GM12878 (cell line): Measurements from ENCODE around the gene TPRN.

Experiments used
- CEBPB ChIP-seq, 2 experiments: fragments of 150-350 bp in 1 of 2; IDR thresholded peaks; 2 replicates each; pipeline ENCODE4 v1.6.1; 2012 to 2014; ENCODE audit warnings: low read depth in 2 of 2, low read length in 2 of 2, borderline replicate concordance in 1 of 2, inconsistent platforms in 1 of 2
- EP300 ChIP-seq, 2 experiments: fragments of 150-350 bp in 1 of 2; IDR thresholded peaks; 2 replicates each; pipeline ENCODE4 v1.6.1; 2011 to 2012; ENCODE audit warnings: low read depth in 2 of 2, low read length in 2 of 2, borderline replicate concordance in 1 of 2, improper control_type of control experiment in 1 of 2, inconsistent platforms in 1 of 2; ENCODE audit not compliant: control insufficient read depth in 1 of 2
- EZH2 ChIP-seq: IDR thresholded peaks from 2 replicates; pipeline ENCODE4 v1.6.1; 2012; ENCODE audit warnings: low read depth, mild to moderate bottlenecking, control low read depth, inconsistent platforms, low read length, borderline replicate concordance; ENCODE audit not compliant: control insufficient read depth
- HDAC2 ChIP-seq: fragments of 200-600 bp; sonication (generic); IDR thresholded peaks from 2 replicates; pipeline ENCODE4 v1.6.1; 2017
- MAX ChIP-seq: IDR thresholded peaks from 2 replicates; pipeline ENCODE4 v1.6.1; 2012; ENCODE audit warnings: low read depth, low read length, improper control_type of control experiment
- MXI1 ChIP-seq: fragments of 150-350 bp; IDR thresholded peaks from 2 replicates; pipeline ENCODE4 v1.6.1; 2011; ENCODE audit warnings: low read depth, mild to moderate bottlenecking, inconsistent platforms, low read length, improper control_type of control experiment
- MYC ChIP-seq: IDR thresholded peaks from 2 replicates; pipeline ENCODE4 v1.6.1; 2011; ENCODE audit warnings: mild to moderate bottlenecking, low read length, moderate library complexity, inconsistent platforms; ENCODE audit not compliant: insufficient read depth, insufficient replicate concordance, insufficient read length, severe bottlenecking
- PBX3 ChIP-seq: IDR thresholded peaks from 2 replicates; pipeline ENCODE4 v1.6.1; 2011; ENCODE audit warnings: mild to moderate bottlenecking, low read depth, low read length, moderate library complexity; ENCODE audit not compliant: insufficient replicate concordance
- POLR2AphosphoS5 ChIP-seq: IDR thresholded peaks from 2 replicates; pipeline ENCODE4 v1.6.1; 2011; ENCODE audit warnings: mild to moderate bottlenecking, low read length, inconsistent platforms
- RCOR1 ChIP-seq: conservative IDR thresholded peaks from 2 replicates; pipeline ENCODE4 v1.6.1; 2012; ENCODE audit warnings: low read depth, low read length, improper control_type of control experiment
- SUZ12 ChIP-seq: fragments of 200-600 bp; sonication (generic); IDR thresholded peaks from one replicate; pipeline ENCODE4 v1.6.1; 2018; ENCODE audit warnings: antibody characterized with exemption, mild to moderate bottlenecking; ENCODE audit not compliant: unreplicated experiment
- TAF1 ChIP-seq: IDR thresholded peaks from 2 replicates; pipeline ENCODE4 v1.6.1; 2011; ENCODE audit warnings: mild to moderate bottlenecking, low read depth, low read length, borderline replicate concordance
- TF ChIP-seq, protein P1 (sequence below), 3 experiments: IDR thresholded peaks in 2 of 3; conservative IDR thresholded peaks in 1 of 3; 2 replicates each; pipeline ENCODE4 v1.5.1; 2011; ENCODE audit warnings: low read depth in 3 of 3, low read length in 3 of 3, mild to moderate bottlenecking in 3 of 3, control low read depth in 2 of 3, moderate library complexity in 2 of 3, inconsistent platforms in 1 of 3, mixed read lengths in 1 of 3; ENCODE audit not compliant: control insufficient read depth in 2 of 3, insufficient read depth in 1 of 3; ENCODE audit errors: extremely low read depth in 1 of 3
- TF ChIP-seq, protein P2 (sequence below): fragments of 450-650 bp; formaldehyde crosslinking; IDR thresholded peaks from 2 replicates; pipeline ENCODE4 v1.5.0; 2022; ENCODE audit warnings: mild to moderate bottlenecking, missing genetic modification characterization

DNA sequence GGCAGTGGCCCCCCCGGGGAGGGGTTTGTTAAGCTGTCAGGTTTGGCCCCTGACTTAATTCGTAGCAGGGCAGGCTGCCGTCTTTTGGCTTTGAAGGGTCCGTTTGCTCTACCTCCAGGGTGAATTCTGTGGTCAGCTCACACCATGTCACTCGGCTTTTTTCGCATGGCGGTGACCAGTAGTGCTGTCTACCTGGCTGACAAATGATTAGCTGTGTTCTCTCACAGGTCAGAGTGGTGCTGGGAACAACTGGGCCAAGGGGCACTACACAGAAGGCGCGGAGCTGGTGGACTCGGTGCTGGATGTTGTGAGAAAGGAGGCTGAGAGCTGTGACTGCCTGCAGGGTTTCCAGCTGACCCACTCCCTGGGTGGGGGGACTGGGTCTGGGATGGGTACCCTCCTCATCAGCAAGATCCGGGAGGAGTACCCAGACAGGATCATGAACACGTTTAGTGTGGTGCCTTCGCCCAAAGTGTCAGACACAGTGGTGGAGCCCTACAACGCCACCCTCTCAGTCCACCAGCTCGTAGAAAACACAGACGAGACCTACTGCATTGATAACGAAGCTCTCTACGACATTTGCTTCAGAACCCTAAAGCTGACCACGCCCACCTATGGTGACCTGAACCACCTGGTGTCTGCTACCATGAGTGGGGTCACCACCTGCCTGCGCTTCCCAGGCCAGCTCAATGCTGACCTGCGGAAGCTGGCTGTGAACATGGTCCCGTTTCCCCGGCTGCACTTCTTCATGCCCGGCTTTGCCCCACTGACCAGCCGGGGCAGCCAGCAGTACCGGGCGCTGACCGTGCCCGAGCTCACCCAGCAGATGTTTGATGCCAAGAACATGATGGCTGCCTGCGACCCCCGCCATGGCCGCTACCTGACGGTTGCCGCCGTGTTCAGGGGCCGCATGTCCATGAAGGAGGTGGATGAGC is 42.0 kb upstream of the TPRN start:
- TF ChIP-seq POLR2AphosphoS5 (no peak), TAF1 (no peak), MAX (no peak), SUZ12 (no peak), EZH2 (no peak), MYC (no peak), PBX3 (no peak), EP300 (IDR thresholded peaks at IDR 0.05; ENCODE audit: borderline replicate concordance in 1 of 2, control insufficient read depth in 1 of 2, low read depth in 2 of 2, low read length in 2 of 2) (no peak), MXI1 (no peak), CEBPB (IDR thresholded peaks at IDR 0.05; ENCODE audit: borderline replicate concordance in 1 of 2, low read depth in 2 of 2, low read length in 2 of 2) (no peak), HDAC2 (no peak), RCOR1 (no peak)
- TF ChIP-seq, protein P1, sequence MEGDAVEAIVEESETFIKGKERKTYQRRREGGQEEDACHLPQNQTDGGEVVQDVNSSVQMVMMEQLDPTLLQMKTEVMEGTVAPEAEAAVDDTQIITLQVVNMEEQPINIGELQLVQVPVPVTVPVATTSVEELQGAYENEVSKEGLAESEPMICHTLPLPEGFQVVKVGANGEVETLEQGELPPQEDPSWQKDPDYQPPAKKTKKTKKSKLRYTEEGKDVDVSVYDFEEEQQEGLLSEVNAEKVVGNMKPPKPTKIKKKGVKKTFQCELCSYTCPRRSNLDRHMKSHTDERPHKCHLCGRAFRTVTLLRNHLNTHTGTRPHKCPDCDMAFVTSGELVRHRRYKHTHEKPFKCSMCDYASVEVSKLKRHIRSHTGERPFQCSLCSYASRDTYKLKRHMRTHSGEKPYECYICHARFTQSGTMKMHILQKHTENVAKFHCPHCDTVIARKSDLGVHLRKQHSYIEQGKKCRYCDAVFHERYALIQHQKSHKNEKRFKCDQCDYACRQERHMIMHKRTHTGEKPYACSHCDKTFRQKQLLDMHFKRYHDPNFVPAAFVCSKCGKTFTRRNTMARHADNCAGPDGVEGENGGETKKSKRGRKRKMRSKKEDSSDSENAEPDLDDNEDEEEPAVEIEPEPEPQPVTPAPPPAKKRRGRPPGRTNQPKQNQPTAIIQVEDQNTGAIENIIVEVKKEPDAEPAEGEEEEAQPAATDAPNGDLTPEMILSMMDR (IDR thresholded peaks at IDR 0.05 in 2 of 3, conservative IDR thresholded peaks at IDR 0.05 in 1 of 3; ENCODE audit: control insufficient read depth in 2 of 3, extremely low read depth in 1 of 3, insufficient read depth in 1 of 3, low read depth in 3 of 3, low read length in 3 of 3): no peak
- TF ChIP-seq, protein P2, sequence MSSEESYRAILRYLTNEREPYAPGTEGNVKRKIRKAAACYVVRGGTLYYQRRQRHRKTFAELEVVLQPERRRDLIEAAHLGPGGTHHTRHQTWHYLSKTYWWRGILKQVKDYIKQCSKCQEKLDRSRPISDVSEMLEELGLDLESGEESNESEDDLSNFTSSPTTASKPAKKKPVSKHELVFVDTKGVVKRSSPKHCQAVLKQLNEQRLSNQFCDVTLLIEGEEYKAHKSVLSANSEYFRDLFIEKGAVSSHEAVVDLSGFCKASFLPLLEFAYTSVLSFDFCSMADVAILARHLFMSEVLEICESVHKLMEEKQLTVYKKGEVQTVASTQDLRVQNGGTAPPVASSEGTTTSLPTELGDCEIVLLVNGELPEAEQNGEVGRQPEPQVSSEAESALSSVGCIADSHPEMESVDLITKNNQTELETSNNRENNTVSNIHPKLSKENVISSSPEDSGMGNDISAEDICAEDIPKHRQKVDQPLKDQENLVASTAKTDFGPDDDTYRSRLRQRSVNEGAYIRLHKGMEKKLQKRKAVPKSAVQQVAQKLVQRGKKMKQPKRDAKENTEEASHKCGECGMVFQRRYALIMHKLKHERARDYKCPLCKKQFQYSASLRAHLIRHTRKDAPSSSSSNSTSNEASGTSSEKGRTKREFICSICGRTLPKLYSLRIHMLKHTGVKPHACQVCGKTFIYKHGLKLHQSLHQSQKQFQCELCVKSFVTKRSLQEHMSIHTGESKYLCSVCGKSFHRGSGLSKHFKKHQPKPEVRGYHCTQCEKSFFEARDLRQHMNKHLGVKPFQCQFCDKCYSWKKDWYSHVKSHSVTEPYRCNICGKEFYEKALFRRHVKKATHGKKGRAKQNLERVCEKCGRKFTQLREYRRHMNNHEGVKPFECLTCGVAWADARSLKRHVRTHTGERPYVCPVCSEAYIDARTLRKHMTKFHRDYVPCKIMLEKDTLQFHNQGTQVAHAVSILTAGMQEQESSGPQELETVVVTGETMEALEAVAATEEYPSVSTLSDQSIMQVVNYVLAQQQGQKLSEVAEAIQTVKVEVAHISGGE (CRISPR knock-in tag): no peak
